Activated B cell treated with CpG ODN at 0.5 μM for 24 hours (primary cell): ENCODE measurements around the gene LRP8. TPM values are rescaled to one million over a fixed set of nuclear protein-coding genes. Genes with fewer than 3 reads are reported as not detected.

Experiments
- ATAC-seq: fragments of 200-7000 bp; cut with Tn5 transposase; one replicate; pipeline ENCODE4 v1.10.0; 2021; ENCODE audit warnings: low read depth, mild to moderate bottlenecking, moderate library complexity
- CTCF ChIA-PET: fragments of 350-600 bp; sonication (Branson Sonifier 250); formaldehyde crosslinking; loops from one replicate; lab custom pipeline; 2021; ENCODE audit warnings: antibody characterized with exemption; lab: Charles Lee
- POLR2A ChIA-PET: fragments of 350-600 bp; sonication (Branson Sonifier 250); formaldehyde crosslinking; loops from one replicate; lab custom pipeline; 2021; ENCODE audit warnings: antibody characterized with exemption; lab: Charles Lee
- DNase-seq: peaks from one replicate; pipeline ENCODE4 v3.0.0; 2022
- H3K27ac Mint-ChIP-seq: one replicate; pipeline ENCODE4 v1.8.0; 2020; ENCODE audit warnings: mixed read lengths
- H3K27me3 Mint-ChIP-seq: one replicate; pipeline ENCODE4 v1.8.0; 2021; ENCODE audit warnings: mixed read lengths
- H3K36me3 Mint-ChIP-seq: one replicate; pipeline ENCODE4 v1.8.0; 2021; ENCODE audit warnings: low read depth, mixed read lengths
- H3K4me1 Mint-ChIP-seq: one replicate; pipeline ENCODE4 v1.8.0; 2021; ENCODE audit warnings: mixed read lengths
- H3K4me3 Mint-ChIP-seq: one replicate; pipeline ENCODE4 v1.8.0; 2020; ENCODE audit warnings: mild to moderate bottlenecking, mixed read lengths
- H3K9me3 Mint-ChIP-seq: one replicate; pipeline ENCODE4 v1.8.0; 2020; ENCODE audit warnings: mixed read lengths
- intact Hi-C: fragments of 100-400 bp; cut with micrococcal nuclease; formaldehyde crosslinking; loops from one replicate; pipeline ENCODE4 v1.15.1; 2024
- total RNA-seq: library from RNA; stranded (reverse); gene quantifications from 2 replicates; pipeline ENCODE4 v1.2.3, GENCODE V29; 2022
- TF ChIP-seq, protein P1 (sequence below): fragments of 200-600 bp; IDR thresholded peaks from one replicate; pipeline ENCODE4 v1.8.0; 2022; ENCODE audit warnings: antibody characterized with exemption, mild to moderate bottlenecking

The LRP8 gene
- total RNA-seq, 1 donor from 2014 or later = 40.6 TPM

GRCh38 chr1:53291574-53291973 is 36.3 kb downstream of the LRP8 start:
- intact Hi-C loops = loop anchor here (5.0 kb wide), 1 partner anchor 36 kb away; the partner anchor contains the start of gene LRP8
- DNase-seq (no peak), ATAC-seq (no peak)
- TF ChIP-seq, protein P1, sequence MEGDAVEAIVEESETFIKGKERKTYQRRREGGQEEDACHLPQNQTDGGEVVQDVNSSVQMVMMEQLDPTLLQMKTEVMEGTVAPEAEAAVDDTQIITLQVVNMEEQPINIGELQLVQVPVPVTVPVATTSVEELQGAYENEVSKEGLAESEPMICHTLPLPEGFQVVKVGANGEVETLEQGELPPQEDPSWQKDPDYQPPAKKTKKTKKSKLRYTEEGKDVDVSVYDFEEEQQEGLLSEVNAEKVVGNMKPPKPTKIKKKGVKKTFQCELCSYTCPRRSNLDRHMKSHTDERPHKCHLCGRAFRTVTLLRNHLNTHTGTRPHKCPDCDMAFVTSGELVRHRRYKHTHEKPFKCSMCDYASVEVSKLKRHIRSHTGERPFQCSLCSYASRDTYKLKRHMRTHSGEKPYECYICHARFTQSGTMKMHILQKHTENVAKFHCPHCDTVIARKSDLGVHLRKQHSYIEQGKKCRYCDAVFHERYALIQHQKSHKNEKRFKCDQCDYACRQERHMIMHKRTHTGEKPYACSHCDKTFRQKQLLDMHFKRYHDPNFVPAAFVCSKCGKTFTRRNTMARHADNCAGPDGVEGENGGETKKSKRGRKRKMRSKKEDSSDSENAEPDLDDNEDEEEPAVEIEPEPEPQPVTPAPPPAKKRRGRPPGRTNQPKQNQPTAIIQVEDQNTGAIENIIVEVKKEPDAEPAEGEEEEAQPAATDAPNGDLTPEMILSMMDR = no peak
- CTCF ChIA-PET = interaction anchor here (1.9 kb wide), 1 partner anchor 102 kb away, joined by 6 read pairs; no protein-coding TSS in a partner anchor
- no peaks in the 10 kb centered on the region for H3K9me3 Mint-ChIP-seq
- no peak overlapping the region for H3K27ac Mint-ChIP-seq
- peaks cover 9% of the 10 kb centered on the region for H3K36me3 Mint-ChIP-seq
- no peak overlapping the region for H3K4me3 Mint-ChIP-seq
- H3K4me1 Mint-ChIP-seq = peaks cover 23% of the 10 kb centered on the region
- POLR2A ChIA-PET = interaction anchor here (2.3 kb wide), 1 partner anchor 35 kb away, joined by 12 read pairs; no protein-coding TSS in a partner anchor
- no peaks in the 10 kb centered on the region for H3K27me3 Mint-ChIP-seq

DNA sequence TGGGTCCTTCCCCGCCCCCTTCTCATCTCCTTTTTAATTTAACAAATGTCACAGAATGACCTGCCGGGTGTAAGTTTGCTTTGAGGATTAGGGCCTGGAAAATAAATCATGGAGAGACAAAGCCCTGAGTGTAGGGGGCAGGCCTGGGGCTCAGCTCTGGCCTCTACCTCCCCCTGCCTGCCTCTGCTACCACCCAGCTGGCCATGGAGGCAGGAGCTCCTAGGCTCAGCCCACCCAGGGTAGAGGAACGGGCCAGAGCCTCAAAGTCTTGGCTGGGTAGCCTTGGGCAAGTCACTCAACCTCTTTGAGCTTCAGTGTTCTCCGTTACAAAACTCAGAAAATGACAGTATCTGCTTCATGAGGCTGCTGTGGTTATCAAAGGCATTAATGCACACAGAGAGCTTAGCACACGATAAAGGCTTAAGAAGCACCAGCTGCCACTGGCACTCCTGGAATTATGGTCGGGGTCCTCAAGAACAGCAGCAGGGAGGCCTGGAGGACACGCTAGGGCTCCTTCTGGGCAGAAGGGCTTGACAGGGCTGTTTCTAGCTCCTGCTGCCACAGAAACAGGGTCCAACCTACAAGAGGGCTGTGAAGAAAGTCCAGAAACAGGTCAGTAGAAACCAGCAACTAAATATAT is 39.0 kb downstream of the LRP8 start:
- POLR2A ChIA-PET = no interaction called here
- no peak overlapping the region for H3K4me3 Mint-ChIP-seq
- CTCF ChIA-PET = interaction anchor here (0.5 to 1.4 kb wide), 2 partner anchors 105 to 694 kb away, joined by 3 to 5 read pairs; no protein-coding TSS in a partner anchor
- no peak overlapping the region for H3K27ac Mint-ChIP-seq
- intact Hi-C loops = no loop called here
- no peak for DNase-seq
- H3K36me3 Mint-ChIP-seq = peaks cover 9% of the 10 kb centered on the region
- H3K27me3 Mint-ChIP-seq = no peaks in the 10 kb centered on the region
- peaks cover 17% of the 10 kb centered on the region for H3K4me1 Mint-ChIP-seq
- TF ChIP-seq, protein P1 = no peak
- no peak for ATAC-seq
- no peaks in the 10 kb centered on the region for H3K9me3 Mint-ChIP-seq

GRCh38 chr1:53288002-53288789 is 39.7 kb downstream of the LRP8 start:
- TF ChIP-seq, protein P1 = no peak
- intact Hi-C loops = no loop called here
- DNase-seq = no peak
- ATAC-seq = no peak
- Mint-ChIP-seq H3K9me3 (no peaks in the 10 kb centered on the region), H3K4me1 (peaks cover 10% of the 10 kb centered on the region), H3K36me3 (peaks cover 9% of the 10 kb centered on the region), H3K27ac (no peak overlapping the region), H3K4me3 (no peak overlapping the region), H3K27me3 (no peaks in the 10 kb centered on the region)
- CTCF ChIA-PET = interaction anchor here (0.6 to 1.4 kb wide), 2 partner anchors 10 to 105 kb away, joined by 3 to 5 read pairs; no protein-coding TSS in a partner anchor
- POLR2A ChIA-PET = no interaction called here

- DNase-seq (no peak), ATAC-seq (no peak)
- ChIA-PET CTCF (no interaction called here), POLR2A (no interaction called here)
- H3K4me3 Mint-ChIP-seq = no peak overlapping the region
- TF ChIP-seq, protein P1 = no peak
- no peaks in the 10 kb centered on the region for H3K9me3 Mint-ChIP-seq
- no peaks in the 10 kb centered on the region for H3K27me3 Mint-ChIP-seq
- H3K27ac Mint-ChIP-seq = no peak overlapping the region
- intact Hi-C loops = no loop called here
- H3K4me1 Mint-ChIP-seq = no peaks in the 10 kb centered on the region
- H3K36me3 Mint-ChIP-seq = peaks cover 9% of the 10 kb centered on the region
Measured at GRCh38 chr1:53286955-53287354, 40.9 kb downstream of the LRP8 start.
